CD4-positive, alpha-beta T cell (primary cell): Measurements from ENCODE around the gene LRRC45. TPM values are rescaled to one million over a fixed set of nuclear protein-coding genes. Genes with fewer than 3 reads are reported as not detected.

Experiments
- ATAC-seq: fragments of 200-7000 bp; cut with Tn5 transposase; one replicate; pipeline ENCODE4 v1.10.0; 2022; ENCODE audit warnings: mild to moderate bottlenecking; ENCODE audit not compliant: poor library complexity
- CTCF ChIA-PET: fragments of 350-600 bp; sonication (Branson Sonifier 250); formaldehyde crosslinking; loops from one replicate; lab custom pipeline; 2021; ENCODE audit warnings: antibody characterized with exemption, inconsistent platforms; lab: Charles Lee
- POLR2A ChIA-PET: fragments of 350-600 bp; sonication (Branson Sonifier 250); formaldehyde crosslinking; loops from one replicate; lab custom pipeline; 2021; ENCODE audit warnings: antibody characterized with exemption, inconsistent platforms; lab: Charles Lee
- DNase-seq, 14 experiments: peaks; one replicate each; pipeline ENCODE4 v3.0.0-alpha.2; 2013 to 2020; ENCODE audit warnings: mixed read lengths in 2 of 14
- H3K27ac ChIP-seq, 2 donors: one replicate each; pipeline versions ENCODE4 v1.5.1 to v1.7.0; 2013; ENCODE audit warnings: low read length in 2 of 2, low read depth in 1 of 2, mild to moderate bottlenecking in 1 of 2
- H3K27me3 ChIP-seq, 2 experiments: 1 replicate in 1 of 2; 2 replicates in 1 of 2; pipeline versions ENCODE4 v1.6.1 to v1.7.0; 2013; ENCODE audit warnings: low read length in 2 of 2, control low read depth in 1 of 2, mild to moderate bottlenecking in 1 of 2, moderate library complexity in 1 of 2; ENCODE audit not compliant: insufficient read depth in 2 of 2, control insufficient read depth in 1 of 2
- H3K36me3 ChIP-seq: one replicate; pipeline ENCODE4 v1.6.1; 2013; ENCODE audit warnings: low read length, control low read depth; ENCODE audit not compliant: insufficient read depth
- H3K4me1 ChIP-seq: one replicate; pipeline ENCODE4 v1.6.1; 2013; ENCODE audit warnings: low read length, control low read depth; ENCODE audit not compliant: insufficient read depth
- H3K4me3 ChIP-seq: one replicate; pipeline ENCODE4 v1.5.1; 2013; ENCODE audit warnings: mild to moderate bottlenecking, low read length, moderate library complexity
- H3K9me3 ChIP-seq, 2 experiments: 1 replicate in 1 of 2; 2 replicates in 1 of 2; pipeline versions ENCODE4 v1.6.1 to v1.7.0; 2013; ENCODE audit warnings: low read length in 2 of 2, mild to moderate bottlenecking in 2 of 2, control low read depth in 1 of 2, moderate library complexity in 1 of 2; ENCODE audit not compliant: control insufficient read depth in 1 of 2, insufficient read depth in 1 of 2
- H3K27ac Mint-ChIP-seq: one replicate; pipeline ENCODE4 v1.8.0; 2020; ENCODE audit warnings: mixed read lengths
- H3K27me3 Mint-ChIP-seq: one replicate; pipeline ENCODE4 v1.8.0; 2021; ENCODE audit warnings: mixed read lengths
- H3K36me3 Mint-ChIP-seq: one replicate; pipeline ENCODE4 v1.8.0; 2021; ENCODE audit warnings: low read depth, mixed read lengths
- H3K4me1 Mint-ChIP-seq: one replicate; pipeline ENCODE4 v1.8.0; 2021; ENCODE audit warnings: low read depth, mixed read lengths
- H3K4me3 Mint-ChIP-seq: one replicate; pipeline ENCODE4 v1.8.0; 2020; ENCODE audit warnings: mild to moderate bottlenecking, mixed read lengths
- H3K9me3 Mint-ChIP-seq: one replicate; pipeline ENCODE4 v1.8.0; 2020; ENCODE audit warnings: mixed read lengths
- intact Hi-C, 2 experiments: fragments of 100-400 bp; cut with DNase I in 1 of 2; cut with micrococcal nuclease in 1 of 2; formaldehyde crosslinking; loops; one replicate each; pipeline versions ENCODE4 v1.15.1 to v1.9.0; 2023 to 2025; cut with DNase I, micrococcal nuclease
- total RNA-seq, 174 experiments: library from RNA in 2 of 174; stranded (reverse) in 2 of 174; gene quantifications; one replicate each; pipeline ENCODE4 v1.2.3 and lab custom pipeline; 2021 to 2026
- TF ChIP-seq, protein P1 (sequence below): fragments of 200-600 bp; IDR thresholded peaks from one replicate; pipeline ENCODE4 v1.8.0; 2022; ENCODE audit warnings: antibody characterized with exemption, mild to moderate bottlenecking

Gene LRRC45
- total RNA-seq, 2 experiments from 2014 or later, result 17.7 to 17.9 TPM

DNA sequence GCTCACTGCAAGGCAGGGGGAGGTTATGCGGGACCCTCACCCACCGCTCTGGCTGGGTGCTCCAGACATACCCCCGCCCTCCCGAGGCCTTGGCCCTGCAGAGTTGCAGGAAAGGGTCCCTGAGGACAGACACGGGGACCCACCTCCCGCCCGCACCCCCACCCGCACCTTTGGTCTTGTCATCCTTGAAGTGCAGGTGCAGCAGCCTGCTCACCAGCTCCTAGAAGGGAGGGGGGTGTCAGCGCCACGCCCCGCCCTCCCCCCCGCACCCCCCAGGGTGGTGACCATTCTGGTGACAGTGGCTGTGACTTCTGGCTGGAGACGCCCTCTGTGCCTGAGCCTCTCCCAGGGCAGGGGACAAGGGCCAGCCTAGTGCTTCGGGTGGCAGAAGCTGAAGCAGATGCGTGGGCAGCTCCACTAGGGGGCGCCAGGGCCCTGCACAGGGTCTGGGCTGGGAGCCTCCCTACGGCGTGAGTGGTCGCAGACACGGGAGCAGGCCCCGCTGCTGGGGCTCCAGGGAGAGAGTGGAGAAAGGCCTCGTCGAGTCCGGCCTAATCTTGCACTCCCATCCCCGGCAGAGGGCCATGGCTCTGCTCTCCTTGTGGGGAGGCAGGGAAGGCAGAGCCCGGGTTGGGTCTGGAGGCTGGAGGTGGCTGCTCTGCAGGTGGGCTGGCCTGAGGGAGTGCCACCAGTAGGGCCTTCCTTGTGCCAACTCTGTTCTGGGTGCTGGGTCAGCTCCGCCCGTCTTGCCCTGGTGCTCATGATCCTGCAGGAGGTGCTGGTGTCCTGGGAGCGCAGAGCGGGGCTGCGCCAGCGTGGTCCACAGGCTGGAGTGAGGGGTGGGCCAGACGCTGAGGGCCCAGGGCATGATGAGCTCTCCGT is 3.2 kb upstream of the LRRC45 start:
- peaks cover 44% of the 10 kb centered on the region for H3K4me1 ChIP-seq
- no peaks in the 10 kb centered on the region for H3K9me3 ChIP-seq
- no peak for ATAC-seq
- ChIA-PET CTCF (interaction anchor here (0.6 to 6.2 kb wide), 8 partner anchors 10 to 65 kb away, joined by 3 to 174 read pairs (median 3); partner anchors contain the start of genes NOTUM and RAC3), POLR2A (interaction anchor here (1.2 to 5.0 kb wide), 2 partner anchors 60 to 79 kb away, joined by 3 to 51 read pairs; partner anchors contain the start of gene NOTUM)
- H3K4me3 ChIP-seq, result no peak overlapping the region
- H3K36me3 ChIP-seq, result peaks cover 11% of the 10 kb centered on the region
- Mint-ChIP-seq H3K4me1 (peaks cover 21% of the 10 kb centered on the region), H3K27me3 (no peaks in the 10 kb centered on the region), H3K27ac (no peak overlapping the region), H3K36me3 (peaks cover 5% of the 10 kb centered on the region), H3K4me3 (peak overlapping the region; percentile 58), H3K9me3 (no peaks in the 10 kb centered on the region)
- no peaks in the 10 kb centered on the region for H3K27me3 ChIP-seq
- intact Hi-C loops, result loop anchor here (5.0 kb wide), 1 partner anchor 148 kb away; the partner anchor contains the start of gene ARHGDIA (in 2 of the 2)
- DNase-seq, result peak; percentile 41 to 79 (median 52)
- TF ChIP-seq, protein P1, sequence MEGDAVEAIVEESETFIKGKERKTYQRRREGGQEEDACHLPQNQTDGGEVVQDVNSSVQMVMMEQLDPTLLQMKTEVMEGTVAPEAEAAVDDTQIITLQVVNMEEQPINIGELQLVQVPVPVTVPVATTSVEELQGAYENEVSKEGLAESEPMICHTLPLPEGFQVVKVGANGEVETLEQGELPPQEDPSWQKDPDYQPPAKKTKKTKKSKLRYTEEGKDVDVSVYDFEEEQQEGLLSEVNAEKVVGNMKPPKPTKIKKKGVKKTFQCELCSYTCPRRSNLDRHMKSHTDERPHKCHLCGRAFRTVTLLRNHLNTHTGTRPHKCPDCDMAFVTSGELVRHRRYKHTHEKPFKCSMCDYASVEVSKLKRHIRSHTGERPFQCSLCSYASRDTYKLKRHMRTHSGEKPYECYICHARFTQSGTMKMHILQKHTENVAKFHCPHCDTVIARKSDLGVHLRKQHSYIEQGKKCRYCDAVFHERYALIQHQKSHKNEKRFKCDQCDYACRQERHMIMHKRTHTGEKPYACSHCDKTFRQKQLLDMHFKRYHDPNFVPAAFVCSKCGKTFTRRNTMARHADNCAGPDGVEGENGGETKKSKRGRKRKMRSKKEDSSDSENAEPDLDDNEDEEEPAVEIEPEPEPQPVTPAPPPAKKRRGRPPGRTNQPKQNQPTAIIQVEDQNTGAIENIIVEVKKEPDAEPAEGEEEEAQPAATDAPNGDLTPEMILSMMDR, result peak; percentile 66
- no peak overlapping the region for H3K27ac ChIP-seq

DNA sequence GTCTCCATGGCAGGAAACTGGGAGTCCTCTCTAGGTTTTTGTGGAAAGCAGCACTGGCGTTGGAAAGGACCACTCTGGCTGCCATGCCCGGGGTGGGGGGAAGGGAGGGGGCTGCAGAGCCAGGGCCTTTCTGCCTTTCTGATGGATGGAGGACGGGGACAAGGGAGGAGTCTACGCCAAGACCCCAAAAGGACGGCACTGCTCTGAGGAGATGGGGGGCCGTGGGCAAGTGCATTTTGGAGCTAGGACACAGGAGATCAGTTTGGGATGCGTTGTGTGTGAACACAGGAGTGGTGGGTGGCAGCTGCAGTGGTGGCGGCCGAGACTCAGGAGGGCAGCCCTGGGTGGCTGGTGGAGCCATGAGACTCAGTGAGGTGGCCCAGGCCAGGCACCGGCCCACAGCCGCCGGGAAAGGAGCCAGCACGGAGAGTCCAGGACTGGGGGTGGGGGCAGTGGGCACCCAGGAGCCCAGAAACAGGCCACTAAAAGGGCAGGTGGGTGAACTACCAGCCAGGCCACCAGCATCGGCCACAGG is 2.5 kb upstream of the LRRC45 start:
- Histone ChIP-seq H3K4me3 (no peak overlapping the region), H3K4me1 (peaks cover 47% of the 10 kb centered on the region), H3K27ac (no peak overlapping the region), H3K27me3 (no peaks in the 10 kb centered on the region), H3K36me3 (peaks cover 11% of the 10 kb centered on the region), H3K9me3 (no peaks in the 10 kb centered on the region)
- ChIA-PET POLR2A (interaction anchor here (1.1 to 5.0 kb wide), 4 partner anchors 10 to 78 kb away, joined by 3 to 51 read pairs (median 6); partner anchors contain the start of genes ASPSCR1 and NOTUM), CTCF (interaction anchor here (1.0 to 6.2 kb wide), 6 partner anchors 10 to 93 kb away, joined by 3 to 174 read pairs (median 7); partner anchors contain the start of genes MAFG, NOTUM and RAC3)
- Mint-ChIP-seq H3K4me3 (no peak overlapping the region), H3K36me3 (peaks cover 5% of the 10 kb centered on the region), H3K27ac (no peak overlapping the region), H3K9me3 (no peaks in the 10 kb centered on the region), H3K27me3 (no peaks in the 10 kb centered on the region), H3K4me1 (peaks cover 21% of the 10 kb centered on the region)
- TF ChIP-seq, protein P1, result no peak
- DNase-seq (peak in 1 of 14 experiments; percentile 50), ATAC-seq (no peak)
- intact Hi-C loops, result loop anchor here (1.0 to 5.0 kb wide), 2 partner anchors 61 to 148 kb away; partner anchors contain the start of gene ARHGDIA (in 2 of the 2)
